Measurements from ENCODE around the gene GRIK5. TPM values are rescaled to one million over a fixed set of nuclear protein-coding genes. Genes with fewer than 3 reads are reported as not detected.
A peak's percentile ranks its signal among the peaks of the same experiment; 100 is the strongest.

Gene GRIK5
- total RNA-seq, 1 donor from 2014 or later: 15.5 TPM

GRCh38 chr19:41999071-41999877, 70.7 kb downstream of the GRIK5 start:
- Histone ChIP-seq H3K36me3 (peaks cover 2 to 7% of the 10 kb centered on the region in 2 donors), H3K4me1 (no peaks in the 10 kb centered on the region), H3K9me3 (no peaks in the 10 kb centered on the region), H3K4me3 (no peak overlapping the region), H3K27me3 (peaks cover 6% of the 10 kb centered on the region), H3K27ac (no peak overlapping the region)
- intact Hi-C loops (cut with DNase I): no loop called here
- DNase-seq (ENCODE audit: low spot score in 2 of 2): no peak
- no peak for TF ChIP-seq CTCF (IDR thresholded peaks at IDR 0.05)

GRCh38 chr19:41998246-41999020, 71.6 kb downstream of the GRIK5 start:
- TF ChIP-seq CTCF (IDR thresholded peaks at IDR 0.05): peak; percentile 11 to 54 (median 23)
- Histone ChIP-seq H3K4me1 (peaks cover 0 to 6% of the 10 kb centered on the region in 2 donors), H3K27me3 (peaks cover 12% of the 10 kb centered on the region), H3K27ac (no peak overlapping the region), H3K4me3 (no peak overlapping the region), H3K36me3 (no peaks in the 10 kb centered on the region), H3K9me3 (no peaks in the 10 kb centered on the region)
- intact Hi-C loops (cut with DNase I): no loop called here
- no peak for DNase-seq (ENCODE audit: low spot score in 2 of 2)

- peaks cover 12% of the 10 kb centered on the region for H3K27me3 ChIP-seq
- H3K36me3 ChIP-seq: no peaks in the 10 kb centered on the region
- H3K9me3 ChIP-seq: no peaks in the 10 kb centered on the region
- H3K4me3 ChIP-seq: no peak overlapping the region
- H3K27ac ChIP-seq: no peak overlapping the region
- no peak for TF ChIP-seq CTCF (IDR thresholded peaks at IDR 0.05)
- DNase-seq (ENCODE audit: low spot score in 2 of 2): no peak
- intact Hi-C loops (cut with DNase I): no loop called here
- peaks cover 0 to 6% of the 10 kb centered on the region in 2 donors for H3K4me1 ChIP-seq
These were observed 72.2 kb downstream of the GRIK5 start for GRCh38 chr19:41997851-41998229.

- Histone ChIP-seq H3K27ac (no peak overlapping the region), H3K36me3 (no peaks in the 10 kb centered on the region), H3K27me3 (peaks cover 12% of the 10 kb centered on the region), H3K9me3 (no peaks in the 10 kb centered on the region), H3K4me1 (peaks cover 0 to 6% of the 10 kb centered on the region in 2 donors), H3K4me3 (no peak overlapping the region)
- intact Hi-C loops (cut with DNase I): no loop called here
- DNase-seq (ENCODE audit: low spot score in 2 of 2): no peak
- TF ChIP-seq CTCF (IDR thresholded peaks at IDR 0.05): no peak
These were observed 72.7 kb downstream of the GRIK5 start for GRCh38 chr19:41997121-41997850.

- no peak for DNase-seq (ENCODE audit: low spot score in 2 of 2)
- Histone ChIP-seq H3K36me3 (no peaks in the 10 kb centered on the region), H3K27ac (no peak overlapping the region), H3K9me3 (no peaks in the 10 kb centered on the region), H3K4me1 (peaks cover 0 to 6% of the 10 kb centered on the region in 2 donors), H3K27me3 (peaks cover 12% of the 10 kb centered on the region), H3K4me3 (no peak overlapping the region)
- intact Hi-C loops (cut with DNase I): no loop called here
- TF ChIP-seq CTCF (IDR thresholded peaks at IDR 0.05): no peak
These were observed 73.8 kb downstream of the GRIK5 start for GRCh38 chr19:41995959-41996797.

Measured in ascending aorta (tissue), 2 donors.